Inflammatory macrophage (primary cell): Measurements from ENCODE around the gene ASMTL.
"Not testable (repeated sequence)": the region's sequence is repeated elsewhere in the genome, so short reads cannot be mapped to it uniquely, and the experiment has no call there.

ENCODE experiments used
- DNase-seq, 2 donors: peaks; one replicate each; pipeline ENCODE4 v3.0.0-alpha.2; 2020 to 2022

Gene ASMTL

DNA sequence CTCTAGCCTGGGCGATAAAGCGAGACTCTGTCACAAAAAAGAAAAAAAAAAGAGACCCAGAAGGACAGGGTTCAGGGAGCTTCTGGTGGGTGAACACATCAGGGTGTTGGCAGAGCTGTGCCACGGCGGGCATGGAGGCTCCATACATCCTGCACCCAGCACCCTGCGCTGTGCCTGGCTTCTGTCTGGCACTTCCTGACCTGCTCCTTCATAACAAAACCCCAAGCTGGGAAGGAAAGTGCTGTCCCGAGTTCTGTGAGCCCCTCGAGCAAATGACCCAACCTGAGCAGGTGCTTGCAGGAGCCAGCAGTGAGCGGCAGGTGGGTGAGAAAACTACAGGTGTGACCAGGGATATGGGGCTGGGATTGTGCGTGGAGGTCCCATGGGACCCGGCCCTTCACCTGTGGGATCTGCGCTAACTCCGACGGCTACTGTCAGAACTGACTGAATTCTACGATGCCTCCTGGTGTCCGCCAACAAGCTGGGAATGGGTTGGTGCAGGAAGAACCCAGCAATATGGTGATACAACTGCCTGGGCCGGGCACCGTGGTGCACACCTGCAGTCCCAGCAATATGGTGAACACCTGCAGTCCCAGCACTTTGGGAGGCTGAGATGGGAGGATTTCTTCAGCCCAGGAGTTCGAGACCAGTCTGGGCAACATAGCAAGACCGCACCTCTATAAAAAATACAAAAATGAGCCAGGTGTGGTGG, 18.9 kb downstream of the ASMTL start:
- no peak for DNase-seq

DNA sequence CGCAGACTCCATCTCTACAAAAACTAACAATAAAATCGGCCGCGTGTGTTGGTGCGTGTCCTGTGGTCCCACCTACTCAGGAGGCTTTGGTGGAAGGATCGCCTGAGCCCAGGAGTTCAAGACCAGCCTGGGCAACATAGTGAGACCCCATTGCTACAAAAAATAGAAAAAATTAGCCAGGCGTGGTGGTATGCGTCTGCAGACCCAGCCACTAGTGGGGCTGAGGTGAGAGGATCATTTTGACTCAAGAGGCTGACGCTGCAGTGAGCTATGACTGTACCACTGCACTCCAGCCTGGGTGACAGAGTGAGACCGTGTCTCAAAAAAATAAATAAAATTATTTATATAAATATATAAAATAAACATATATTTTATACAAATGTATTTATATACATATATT, 22.3 kb downstream of the ASMTL start:
- no peak for DNase-seq

DNA sequence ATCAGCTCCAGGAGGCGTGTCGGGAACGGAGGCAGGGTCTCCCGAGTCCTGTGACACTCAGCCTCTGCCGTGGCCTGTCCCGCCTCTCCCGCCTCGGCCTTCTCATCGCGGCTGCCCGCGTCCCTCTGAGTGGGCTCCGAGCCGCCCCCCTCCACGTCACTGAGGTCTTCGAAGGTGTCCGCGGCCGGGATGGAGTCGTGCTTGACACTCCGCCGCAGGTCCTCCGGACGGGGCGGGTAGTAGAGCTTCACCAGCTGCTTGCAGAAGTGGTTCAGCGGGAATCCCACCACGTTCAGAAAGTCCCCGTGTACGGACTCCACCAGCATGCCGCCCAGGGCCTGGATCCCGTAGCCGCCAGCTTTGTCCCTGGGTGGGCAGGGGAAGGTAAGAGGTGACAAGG, 25.0 kb downstream of the ASMTL start:
- no peak for DNase-seq

DNA sequence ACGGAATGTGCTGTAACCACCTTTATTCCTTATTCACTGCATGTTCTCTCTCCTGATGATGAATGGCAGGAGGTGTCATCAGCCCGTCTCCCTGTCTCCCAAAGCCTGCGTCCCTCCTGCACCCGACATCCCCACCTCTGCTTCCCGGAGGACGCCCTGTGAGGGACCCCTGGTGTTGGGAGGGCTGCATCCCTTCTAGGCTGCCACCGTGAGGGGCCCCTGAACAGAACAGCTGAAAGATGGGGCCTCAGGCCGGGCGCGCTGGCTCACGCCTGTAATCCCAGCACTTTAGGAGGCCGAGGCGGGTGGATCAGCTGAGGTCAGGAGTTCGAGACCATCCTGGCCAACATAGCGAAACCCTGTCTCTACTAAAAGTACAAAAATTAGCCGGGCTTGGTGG, 26.4 kb downstream of the ASMTL start:
- DNase-seq = not testable (repeated sequence)

DNA sequence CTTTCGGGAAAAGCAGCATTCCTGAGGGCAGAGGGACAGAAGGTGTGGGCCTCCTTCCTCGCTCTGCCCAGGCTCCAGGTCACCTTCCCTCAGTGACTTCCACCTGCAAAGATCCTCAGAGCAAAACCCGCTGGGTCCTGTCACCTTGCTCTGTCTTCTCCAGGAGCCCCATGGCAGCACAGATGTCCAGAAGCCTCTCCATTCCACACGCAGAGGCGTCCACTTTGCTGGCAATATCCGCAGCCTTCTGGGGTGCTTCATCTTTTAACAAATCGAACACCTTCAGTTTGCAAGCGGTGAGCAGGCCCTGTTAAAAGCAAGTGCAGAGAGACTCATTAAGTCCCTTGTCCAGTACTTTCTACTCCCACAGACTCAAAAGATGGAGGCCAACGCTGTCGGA, 27.3 kb downstream of the ASMTL start:
- no peak for DNase-seq

DNA sequence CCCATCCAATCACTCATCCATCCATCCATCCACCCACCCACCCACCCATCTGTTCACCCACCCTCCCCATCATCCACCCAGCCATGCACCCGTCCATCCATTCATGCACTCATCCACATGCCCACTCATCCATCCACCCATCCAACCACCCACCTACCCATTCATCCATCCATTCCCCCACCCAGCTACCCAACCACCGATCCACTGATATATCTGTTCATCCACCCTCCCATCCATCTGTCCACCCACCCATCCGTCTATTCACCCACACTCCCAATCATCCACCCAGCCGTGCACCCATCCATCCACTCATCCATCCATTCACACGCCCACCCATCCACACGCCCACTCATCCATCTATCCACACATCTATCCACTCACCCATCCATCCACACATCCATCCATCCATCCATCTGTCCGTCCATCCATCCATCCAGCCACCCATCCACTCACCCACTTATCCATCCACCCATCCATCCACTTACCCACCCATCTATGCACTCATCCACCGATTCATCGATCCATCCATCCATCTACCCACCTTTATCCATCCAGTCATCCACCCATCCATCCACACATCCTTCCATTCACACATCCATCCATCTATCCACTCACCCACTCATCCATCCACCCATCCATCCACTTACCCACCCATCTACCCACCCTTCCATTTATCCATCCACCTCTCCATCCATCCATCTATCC, 28.4 kb downstream of the ASMTL start:
- DNase-seq = no peak

DNA sequence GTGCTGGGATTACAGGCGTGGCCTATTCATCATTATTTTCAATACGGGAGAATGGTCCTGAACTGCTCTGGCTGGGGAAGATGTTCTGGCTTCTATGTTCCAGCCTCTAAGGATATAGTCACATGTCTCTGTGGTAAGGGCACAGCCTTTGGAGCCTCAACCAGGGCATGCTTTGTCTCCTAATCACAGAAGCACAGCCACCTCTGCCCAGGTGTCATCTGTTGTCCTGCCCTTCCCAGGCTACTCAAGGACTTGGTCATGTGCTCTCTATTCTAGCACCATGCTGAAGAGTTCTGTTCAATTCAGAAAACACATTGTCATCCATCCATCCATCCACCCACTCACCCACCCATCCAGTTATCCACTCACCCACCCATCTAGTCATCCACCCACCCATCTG, 29.5 kb downstream of the ASMTL start:
- DNase-seq = no peak

DNA sequence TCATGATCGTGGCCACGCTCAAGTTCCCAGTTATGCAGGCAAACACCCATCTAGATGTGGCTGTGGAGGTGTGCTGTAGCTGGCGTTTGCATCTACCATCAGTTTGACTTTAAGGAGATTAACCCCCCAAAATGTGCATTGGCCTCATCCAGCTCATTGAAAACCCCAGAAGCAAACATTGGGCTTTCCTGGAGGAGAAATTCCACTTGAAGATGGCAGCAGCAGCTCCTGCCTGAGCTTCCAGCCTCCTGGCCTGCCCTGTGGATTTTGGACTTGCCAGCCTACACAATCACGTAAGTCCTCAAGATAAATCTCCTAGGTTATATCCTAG, 30.6 kb downstream of the ASMTL start:
- no peak for DNase-seq

DNA sequence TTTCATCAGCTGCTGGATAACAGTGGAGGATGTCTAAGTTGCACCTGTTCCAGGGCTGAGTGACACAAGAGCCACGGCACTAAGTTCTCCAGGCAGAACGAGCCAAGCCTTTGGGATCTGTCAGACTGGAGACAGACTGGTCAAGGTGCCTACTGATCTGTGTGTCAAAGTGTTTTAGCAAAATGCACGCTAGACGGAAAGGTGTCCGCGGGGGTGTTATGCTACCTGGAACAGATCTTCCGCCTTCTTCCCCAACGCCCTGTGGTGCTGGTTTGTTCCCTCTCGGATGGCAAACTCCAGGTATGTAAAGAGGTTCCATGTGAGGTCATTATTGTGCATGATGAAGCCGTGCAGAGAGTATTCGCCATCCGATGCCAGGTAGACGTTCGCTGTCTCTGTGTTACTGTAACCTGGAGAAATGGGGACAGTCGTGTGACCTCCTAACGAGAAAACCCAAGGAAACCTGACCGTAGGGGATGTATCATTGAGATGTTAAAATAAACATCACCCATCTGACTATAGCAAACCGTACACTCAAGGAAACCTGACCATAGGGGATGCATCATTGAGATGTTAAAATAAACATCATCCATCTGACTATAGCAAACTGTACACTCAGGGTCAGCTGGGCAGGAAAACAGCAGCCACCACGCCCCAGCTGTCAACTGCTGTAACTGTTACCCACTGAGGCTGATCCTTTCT, 31.1 kb downstream of the ASMTL start:
- DNase-seq = no peak

DNA sequence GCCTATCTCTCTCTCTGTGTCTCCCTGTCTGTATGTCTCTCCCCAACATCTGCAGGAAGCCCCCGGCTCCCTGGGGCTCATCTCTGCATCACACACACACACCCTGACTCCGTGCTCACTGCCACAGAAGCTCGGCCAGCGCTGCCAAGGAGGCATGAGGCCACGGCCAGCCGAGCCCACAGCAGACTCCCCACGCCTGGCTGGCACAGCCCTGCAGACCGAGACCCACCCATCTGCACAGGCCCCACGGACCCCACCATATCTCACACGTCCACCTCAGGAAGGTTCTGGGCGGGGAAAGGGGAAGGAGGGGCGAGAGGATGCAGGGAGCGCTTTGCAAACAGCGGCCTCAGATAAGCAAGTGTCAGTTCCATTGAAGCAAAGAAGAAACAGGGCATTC, 32.3 kb downstream of the ASMTL start:
- no peak for DNase-seq

DNA sequence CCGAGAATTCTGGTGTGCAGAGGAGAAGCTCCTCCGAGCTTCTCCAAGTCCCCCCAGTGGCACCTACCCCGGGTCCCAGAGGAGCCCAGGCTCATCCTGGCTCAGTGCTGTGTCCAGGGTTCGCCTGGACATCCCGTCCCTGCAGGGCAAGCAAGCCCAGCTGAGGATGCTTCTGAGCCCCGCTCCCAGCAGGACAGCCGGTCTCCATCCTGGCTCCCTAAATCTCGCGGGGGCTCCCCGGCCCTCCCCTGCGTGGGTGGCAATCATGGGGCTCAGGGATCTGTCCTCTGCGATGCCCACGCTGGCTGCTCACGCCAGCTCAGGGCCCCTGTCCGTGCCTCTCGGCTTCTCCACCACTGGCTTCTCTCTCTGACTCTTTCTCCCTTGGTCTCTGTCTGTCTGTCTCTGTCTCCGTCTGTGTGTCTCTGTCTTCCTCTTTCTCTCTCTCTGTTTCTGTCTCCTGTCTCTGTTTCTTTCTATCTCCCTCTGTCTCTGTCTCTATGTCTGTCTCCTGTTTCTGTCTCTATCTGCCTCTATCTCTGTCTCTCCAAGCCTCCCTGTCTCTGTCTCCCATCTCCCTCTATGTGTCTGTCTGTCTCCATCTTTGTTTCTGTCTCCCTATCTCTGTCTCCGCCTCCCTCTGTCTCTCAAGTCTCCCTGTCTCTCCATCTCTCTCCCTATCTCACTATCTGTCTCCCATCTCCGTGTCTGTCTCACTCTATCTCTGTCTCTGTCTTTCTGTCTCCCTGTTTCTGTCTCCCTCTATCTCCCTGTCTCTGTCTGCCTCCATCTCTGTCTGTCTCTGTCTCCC, 33.0 kb downstream of the ASMTL start:
- DNase-seq = no peak

DNA sequence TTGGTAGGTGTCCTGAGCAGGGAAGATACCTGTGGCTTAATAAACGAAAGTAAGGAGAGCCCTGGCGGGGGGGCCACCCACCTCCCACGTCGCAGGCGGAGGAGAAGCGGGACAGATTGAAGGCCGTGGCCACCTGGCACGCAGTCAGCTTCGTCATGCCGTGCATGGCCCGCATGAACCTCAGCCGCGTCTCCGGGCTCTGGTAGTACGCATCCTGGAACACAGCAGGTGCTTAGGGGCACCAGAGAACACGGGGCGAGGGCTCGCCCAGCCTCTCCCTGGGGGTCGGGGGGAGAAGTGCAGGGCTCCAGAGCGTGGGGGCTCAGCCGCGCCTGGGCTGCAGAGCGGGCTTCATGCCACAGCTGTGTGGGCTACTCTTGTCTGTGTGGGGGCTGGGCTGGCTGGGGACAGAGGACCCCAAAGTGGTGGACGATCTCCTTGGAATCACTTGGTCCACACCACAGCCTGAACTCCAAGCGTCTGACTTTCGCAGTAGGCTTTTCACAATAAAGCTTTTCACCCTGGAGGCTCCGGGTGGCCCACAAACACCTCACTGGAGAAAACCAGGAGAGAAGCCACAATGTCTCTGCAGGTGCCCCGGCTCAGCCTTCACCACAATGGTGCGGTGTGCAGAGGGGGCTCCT, 33.7 kb downstream of the ASMTL start:
- no peak for DNase-seq

DNA sequence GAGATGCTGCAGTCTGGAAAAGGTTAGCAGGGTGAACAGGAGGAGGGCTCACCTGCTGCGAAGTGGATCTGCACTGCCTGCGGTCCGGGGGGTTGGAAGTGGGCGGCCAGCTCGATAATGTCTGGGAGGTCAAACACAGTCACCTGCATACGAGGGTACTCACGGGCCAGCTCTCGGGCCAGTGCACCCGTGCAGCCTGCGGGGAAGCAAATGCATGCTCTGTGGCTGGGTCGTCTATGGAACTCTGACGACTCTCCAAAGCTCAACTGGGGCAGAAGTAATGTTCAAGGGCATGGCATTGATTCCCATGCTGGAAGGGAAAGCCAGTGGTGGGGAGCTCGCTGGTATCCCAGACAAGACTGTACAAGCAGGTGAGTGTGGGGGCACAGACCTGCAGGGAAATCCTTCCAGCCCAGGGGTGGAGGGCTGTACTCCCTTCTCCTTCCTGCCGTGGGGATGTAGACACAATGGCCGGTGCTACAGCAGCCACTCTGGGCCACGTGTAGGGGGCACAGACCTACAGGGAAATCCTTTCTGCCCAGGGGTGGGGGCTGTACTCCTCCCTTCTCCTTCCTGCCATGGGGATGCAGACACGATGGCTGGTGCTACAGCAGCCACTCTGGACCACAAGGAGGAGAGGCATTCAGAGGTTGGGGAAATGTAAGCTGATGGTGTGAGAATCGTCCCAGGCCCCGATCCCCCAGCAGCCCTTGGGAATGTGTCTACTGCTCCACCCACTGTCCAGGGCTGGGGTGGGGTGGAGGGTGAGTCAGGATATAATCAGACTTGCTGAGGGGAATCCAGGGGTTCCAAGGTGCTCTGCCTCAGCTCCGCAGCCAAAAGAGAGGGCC, 34.6 kb downstream of the ASMTL start:
- no peak for DNase-seq

DNA sequence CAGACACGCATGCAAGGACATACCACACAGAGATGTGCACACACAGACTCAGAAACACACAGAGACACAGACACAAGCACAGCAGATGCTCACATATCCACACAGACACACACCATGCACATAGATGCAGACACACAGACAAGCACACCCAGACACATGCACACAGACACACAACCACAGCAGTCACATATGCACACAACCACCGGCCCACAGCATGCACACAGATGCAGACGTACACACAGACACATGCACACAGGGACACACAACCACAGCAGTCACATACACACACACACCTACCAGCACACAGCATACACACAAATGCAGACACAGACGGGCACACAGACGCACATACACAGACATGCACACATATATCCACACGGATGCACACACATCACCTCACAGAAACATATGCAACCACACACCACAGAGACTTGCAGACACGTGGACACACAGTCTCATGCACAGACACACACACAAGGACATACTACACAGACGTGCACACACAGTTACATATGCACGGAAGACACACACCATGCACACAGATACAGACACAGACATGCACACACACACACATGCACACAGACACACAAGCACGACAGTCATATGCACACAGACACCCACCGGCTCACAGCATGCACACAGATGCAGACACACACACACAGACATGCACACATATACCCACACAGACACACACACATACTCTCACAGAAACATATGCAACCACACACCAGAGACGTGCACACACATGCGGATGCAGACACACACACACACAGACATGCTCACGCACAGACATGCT, 35.5 kb downstream of the ASMTL start:
- DNase-seq = no peak

DNA sequence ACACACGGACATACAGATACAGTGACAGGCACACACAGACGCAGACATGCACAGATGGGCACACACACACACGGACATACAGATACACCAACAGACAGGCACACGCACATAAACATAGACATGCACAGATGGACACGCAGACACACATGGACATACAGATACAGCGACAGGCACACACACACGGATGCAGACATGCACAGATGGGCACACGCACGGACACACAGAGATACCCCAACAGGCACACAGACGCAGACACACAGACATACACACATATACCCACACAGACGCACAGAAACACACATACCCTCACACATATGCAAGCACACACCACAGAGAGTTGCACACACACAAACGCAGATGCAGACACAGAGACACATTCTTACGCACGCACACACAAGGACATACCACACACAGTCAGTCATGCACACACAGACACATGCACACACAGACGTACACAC, 36.4 kb downstream of the ASMTL start:
- DNase-seq = no peak

DNA sequence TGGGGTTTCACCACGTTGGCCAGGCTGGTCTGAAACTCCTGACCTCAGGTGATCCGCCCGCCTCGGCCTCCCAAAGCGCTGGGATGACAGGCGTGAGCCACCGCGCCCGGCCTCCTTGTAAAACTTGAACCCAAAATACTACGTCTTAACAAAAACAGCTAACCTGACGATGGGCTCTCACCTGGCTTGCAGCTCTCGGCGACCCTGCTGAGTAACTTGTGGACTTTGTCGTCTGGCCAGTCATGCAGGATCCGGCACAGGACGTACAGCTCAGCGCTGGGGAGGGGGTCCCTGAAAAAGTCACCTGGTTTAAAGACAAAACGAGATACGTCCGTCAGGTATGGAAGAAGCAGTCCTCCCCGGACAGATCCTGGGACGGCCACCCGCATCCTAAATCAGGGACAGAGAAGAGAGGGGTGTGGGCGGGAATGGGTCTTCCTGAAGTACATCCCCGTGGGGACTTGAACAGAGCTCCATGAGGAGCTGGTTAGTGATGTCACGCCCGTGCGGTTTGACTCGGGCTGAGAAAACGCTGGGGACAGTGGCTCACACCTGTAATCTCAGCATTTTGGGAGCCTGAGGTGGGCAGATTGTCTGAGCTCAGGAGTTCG, 40.1 kb downstream of the ASMTL start:
- no peak for DNase-seq

DNA sequence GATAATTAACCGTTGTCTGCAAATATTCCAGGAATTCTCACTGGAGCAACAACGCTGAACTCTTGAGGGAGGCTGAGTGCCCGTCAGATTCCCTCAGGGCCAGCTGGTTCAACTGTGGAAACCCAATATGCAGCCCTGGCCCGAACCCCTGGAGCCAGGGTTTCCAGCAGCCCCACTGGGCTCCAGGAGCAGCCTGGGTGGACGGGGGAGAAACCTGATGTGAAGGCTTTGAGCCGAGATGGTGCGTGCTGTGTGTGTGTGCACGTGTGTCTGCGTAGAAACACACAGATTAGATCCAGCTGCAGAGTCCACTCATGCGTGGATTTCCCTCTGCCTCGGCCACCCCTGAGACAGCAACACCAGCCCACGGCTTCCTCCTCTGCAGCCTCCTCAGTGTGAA, 41.4 kb downstream of the ASMTL start:
- DNase-seq = no peak

DNA sequence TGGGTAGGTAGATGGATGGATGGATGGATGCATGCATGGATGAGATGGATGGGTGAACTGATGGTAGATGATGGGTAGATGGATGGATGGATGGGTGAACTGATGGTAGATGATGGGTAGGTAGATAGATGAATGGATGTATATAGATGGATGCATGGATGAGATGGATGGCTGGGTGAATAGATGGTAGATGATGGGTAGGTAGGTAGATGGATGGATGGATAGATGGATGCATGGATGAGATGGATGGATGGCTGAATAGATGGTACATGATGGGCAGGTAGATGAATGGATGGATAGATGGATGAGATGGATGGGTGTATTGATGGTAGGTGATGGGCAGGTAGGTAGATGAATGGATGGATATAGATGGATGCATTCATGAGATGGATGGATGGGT, 45.7 kb downstream of the ASMTL start:
- DNase-seq = no peak

DNA sequence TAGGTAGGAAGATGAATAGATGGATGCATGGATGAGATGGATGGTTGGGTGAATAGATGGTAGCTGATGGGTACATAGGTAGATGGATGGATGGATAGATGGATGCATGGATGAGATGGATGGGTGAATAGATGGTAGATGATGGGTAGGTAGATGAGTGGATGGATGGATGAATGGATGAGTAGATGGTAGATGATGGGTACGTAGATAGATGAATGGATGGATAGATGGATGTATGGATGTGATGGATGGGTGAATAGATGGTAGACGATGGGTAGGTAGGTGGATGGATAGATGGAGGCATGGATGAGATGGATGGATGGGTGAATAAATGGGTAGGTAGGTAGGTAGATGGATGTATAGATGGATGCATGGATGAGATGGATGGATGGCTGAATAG, 46.9 kb downstream of the ASMTL start:
- not testable (repeated sequence) for DNase-seq

DNA sequence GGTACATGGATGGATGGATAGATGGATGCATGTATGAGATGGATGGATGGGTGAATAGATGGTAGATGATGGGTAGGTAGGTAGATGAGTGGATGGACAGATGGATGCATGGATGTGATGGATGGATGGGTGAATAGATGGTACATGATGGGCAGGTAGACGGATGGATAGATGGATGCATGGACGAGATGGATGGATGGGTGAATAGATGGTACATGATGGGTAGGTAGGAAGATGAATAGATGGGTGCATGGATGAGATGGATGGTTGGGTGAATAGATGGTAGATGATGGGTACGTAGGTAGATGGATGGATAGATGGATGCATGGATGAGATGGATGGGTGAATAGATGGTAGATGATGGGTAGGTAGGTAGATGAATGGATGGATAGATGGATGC, 48.8 kb downstream of the ASMTL start:
- DNase-seq = not testable (repeated sequence)
